ENCODE results near the gene ADAMTSL2.

- no peak for TF ChIP-seq POLR2A (IDR thresholded peaks at IDR 0.05; ENCODE audit: low read depth, low read length)
- no peak for TF ChIP-seq POLR2AphosphoS5 (IDR thresholded peaks at IDR 0.05; ENCODE audit: low read depth, low read length)
- TF ChIP-seq TAF1 (IDR thresholded peaks at IDR 0.05; ENCODE audit: low read depth, low read length): no peak
- TF ChIP-seq POU2F2 (IDR thresholded peaks at IDR 0.05; ENCODE audit: low read depth, low read length): no peak
Observed at GRCh38 chr9:133513214-133514100, 21.0 kb upstream of the ADAMTSL2 start.
